GM12801 (cell line): ENCODE measurements around the gene BUD13.

ENCODE experiments used
- CTCF ChIP-seq: IDR thresholded peaks from one replicate; pipeline ENCODE4 v1.5.1; 2011; ENCODE audit warnings: control low read depth; ENCODE audit not compliant: insufficient read length; ENCODE audit errors: extremely low read depth

The BUD13 gene

GRCh38 chr11:116700586-116701220, 72.1 kb downstream of the BUD13 start:
- no peak for TF ChIP-seq CTCF
